Activated T-cell treated with anti-CD3 and anti-CD28 coated beads for 24 hours (primary cell): ENCODE measurements around the gene GPC1.

Source experiments
- DNase-seq: peaks from one replicate; pipeline ENCODE4 v3.0.0-alpha.2; 2020; ENCODE audit warnings: low read depth

The GPC1 gene

GRCh38 chr2:240499309-240500301 is 64.1 kb downstream of the GPC1 start:
- no peak for DNase-seq

- DNase-seq = no peak
These were observed 65.3 kb downstream of the GPC1 start for GRCh38 chr2:240500561-240501423.

- DNase-seq = no peak
These were observed 66.1 kb downstream of the GPC1 start for GRCh38 chr2:240501531-240501991.

- no peak for DNase-seq
These were observed 66.6 kb downstream of the GPC1 start for GRCh38 chr2:240502059-240502429.

- no peak for DNase-seq
These were observed 67.1 kb downstream of the GPC1 start for GRCh38 chr2:240502430-240503121.

GRCh38 chr2:240503375-240503774 is 67.9 kb downstream of the GPC1 start:
- DNase-seq = no peak

GRCh38 chr2:240503848-240504247 is 68.4 kb downstream of the GPC1 start:
- DNase-seq = no peak

GRCh38 chr2:240505910-240506309 is 70.4 kb downstream of the GPC1 start:
- no peak for DNase-seq

GRCh38 chr2:240506406-240507059 is 71.1 kb downstream of the GPC1 start:
- DNase-seq = no peak

GRCh38 chr2:240507060-240507777 is 71.8 kb downstream of the GPC1 start:
- DNase-seq = no peak

GRCh38 chr2:240507778-240508251 is 72.4 kb downstream of the GPC1 start:
- DNase-seq = no peak

- DNase-seq = no peak
These were observed 73.5 kb downstream of the GPC1 start for GRCh38 chr2:240508832-240509545.

- no peak for DNase-seq
These were observed 74.4 kb downstream of the GPC1 start for GRCh38 chr2:240509667-240510512.

- DNase-seq = no peak
These were observed 75.2 kb downstream of the GPC1 start for GRCh38 chr2:240510513-240511210.

GRCh38 chr2:240511351-240512108 is 76.1 kb downstream of the GPC1 start:
- DNase-seq = no peak

GRCh38 chr2:240512109-240512485 is 76.6 kb downstream of the GPC1 start:
- no peak for DNase-seq

- no peak for DNase-seq
These were observed 77.4 kb downstream of the GPC1 start for GRCh38 chr2:240512666-240513535.
